HG03097 (cell line): ENCODE measurements around the gene MYH11.

Experiments
- ATAC-seq: cut with Tn5 transposase; IDR thresholded peaks from one replicate; pipeline ENCODE4 v1.9.1; 2021; ENCODE audit not compliant: unreplicated experiment, low FRiP score

Gene MYH11

DNA sequence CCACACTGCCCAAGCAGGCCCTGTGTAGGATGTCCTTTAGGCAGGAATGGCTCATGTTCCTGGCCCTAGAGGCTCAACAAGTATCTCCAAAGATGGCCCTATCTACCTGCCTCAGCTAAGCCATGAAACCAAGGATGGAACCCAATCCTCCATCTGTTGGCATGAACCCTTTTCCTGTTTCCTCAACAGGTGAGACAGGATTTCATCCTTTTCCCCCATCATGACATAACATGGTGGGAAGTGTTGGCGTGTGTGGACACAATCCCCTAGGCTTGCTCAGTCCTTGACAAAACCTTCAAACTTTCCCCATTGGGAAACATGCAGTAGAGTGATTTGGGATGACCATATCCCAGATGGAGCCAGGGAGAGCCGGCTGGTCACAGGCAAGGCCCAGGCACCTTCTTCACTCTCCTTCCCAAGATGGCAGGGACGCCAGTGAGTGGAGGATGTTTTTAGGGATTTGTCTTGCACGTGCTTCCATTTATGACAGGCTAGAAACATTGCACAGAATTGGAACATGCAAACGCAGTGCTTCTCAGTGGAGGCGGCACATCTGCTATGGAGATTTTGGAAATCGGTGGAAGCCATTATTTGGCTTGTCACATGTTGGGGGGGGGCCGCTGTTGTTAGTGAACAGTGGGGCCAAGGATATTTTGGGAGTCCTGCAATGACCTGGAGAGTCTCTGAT is 77.0 kb downstream of the MYH11 start:
- ATAC-seq, result no peak

DNA sequence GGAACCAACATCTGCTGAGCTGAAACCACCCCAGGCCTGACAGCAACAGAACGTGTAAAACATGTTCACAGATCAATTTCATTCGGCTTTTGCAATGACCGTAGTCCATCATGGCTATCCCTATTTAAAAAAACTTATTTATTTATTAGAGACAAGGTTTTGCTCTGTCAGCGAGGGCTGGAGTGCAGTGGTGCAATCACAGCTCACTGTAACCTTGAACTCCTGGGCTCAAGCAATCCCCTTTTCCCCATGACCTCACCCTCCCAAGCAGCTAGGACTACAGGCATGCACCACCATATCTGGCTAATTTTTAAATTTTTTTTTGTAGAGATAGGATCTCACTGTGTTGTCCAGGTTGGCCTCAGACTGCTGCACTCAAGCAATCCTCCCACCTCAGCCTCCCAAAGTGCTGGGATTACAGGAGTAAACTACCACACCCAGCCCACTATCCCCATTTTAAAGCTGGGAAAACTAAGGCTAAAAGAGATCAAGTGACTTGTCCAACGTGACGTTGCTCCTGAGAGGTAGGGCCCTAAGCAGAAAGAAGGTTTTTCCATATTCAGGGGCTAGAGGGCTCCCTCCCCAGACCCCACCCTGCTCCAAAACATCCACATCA is 77.7 kb downstream of the MYH11 start:
- no peak for ATAC-seq

GRCh38 chr16:15778204-15778743 is 78.6 kb downstream of the MYH11 start:
- ATAC-seq, result no peak

- no peak for ATAC-seq
Measured at GRCh38 chr16:15777533-15778203, 79.2 kb downstream of the MYH11 start.

GRCh38 chr16:15776572-15776971 is 80.3 kb downstream of the MYH11 start:
- no peak for ATAC-seq

- no peak for ATAC-seq
Measured at GRCh38 chr16:15775663-15776304, 81.0 kb downstream of the MYH11 start.

DNA sequence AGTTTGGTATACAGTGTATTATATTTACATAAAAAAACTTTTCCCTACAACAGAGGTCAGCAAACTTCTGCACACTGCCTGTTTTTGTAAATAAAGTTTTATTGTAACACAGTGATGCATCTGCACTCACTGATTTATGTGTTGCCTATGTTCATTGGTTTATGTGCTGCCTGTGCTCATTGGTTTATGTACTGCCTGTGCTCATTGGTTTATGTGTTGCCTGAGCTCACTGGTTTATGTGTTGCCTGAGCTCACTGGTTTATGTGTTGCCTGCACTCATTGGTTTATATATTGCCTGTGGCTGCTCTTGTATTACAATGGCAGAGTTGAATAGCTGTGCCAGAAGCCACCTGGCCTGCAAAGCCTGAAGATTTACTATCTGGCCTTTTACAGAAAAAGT is 81.6 kb downstream of the MYH11 start:
- no peak for ATAC-seq

GRCh38 chr16:15773968-15774367 is 82.9 kb downstream of the MYH11 start:
- no peak for ATAC-seq

- no peak for ATAC-seq
Measured at GRCh38 chr16:15772579-15773293, 84.1 kb downstream of the MYH11 start.

- no peak for ATAC-seq
Measured at GRCh38 chr16:15771694-15772093, 85.1 kb downstream of the MYH11 start.

DNA sequence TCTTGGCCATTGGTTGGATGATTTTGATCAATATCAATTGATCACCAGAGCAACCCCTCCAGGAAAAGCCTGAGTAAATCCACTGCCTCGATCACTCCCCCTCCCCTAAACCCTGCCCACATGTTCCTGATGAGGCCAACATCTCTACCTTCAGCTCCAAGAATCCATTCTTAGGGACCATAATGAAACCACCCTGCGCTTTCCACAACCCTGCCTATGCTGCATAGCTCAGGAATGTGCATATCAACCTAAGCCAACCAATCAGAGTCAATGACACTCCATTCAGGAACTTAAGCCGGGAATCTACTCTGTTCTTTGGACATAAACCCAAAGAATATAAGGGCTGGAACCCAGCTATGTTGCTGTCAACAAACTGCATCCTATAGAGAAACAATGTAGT is 86.3 kb downstream of the MYH11 start:
- no peak for ATAC-seq

GRCh38 chr16:15770107-15770506 is 86.7 kb downstream of the MYH11 start:
- ATAC-seq, result no peak

GRCh38 chr16:15769239-15769638 is 87.6 kb downstream of the MYH11 start:
- ATAC-seq, result no peak

DNA sequence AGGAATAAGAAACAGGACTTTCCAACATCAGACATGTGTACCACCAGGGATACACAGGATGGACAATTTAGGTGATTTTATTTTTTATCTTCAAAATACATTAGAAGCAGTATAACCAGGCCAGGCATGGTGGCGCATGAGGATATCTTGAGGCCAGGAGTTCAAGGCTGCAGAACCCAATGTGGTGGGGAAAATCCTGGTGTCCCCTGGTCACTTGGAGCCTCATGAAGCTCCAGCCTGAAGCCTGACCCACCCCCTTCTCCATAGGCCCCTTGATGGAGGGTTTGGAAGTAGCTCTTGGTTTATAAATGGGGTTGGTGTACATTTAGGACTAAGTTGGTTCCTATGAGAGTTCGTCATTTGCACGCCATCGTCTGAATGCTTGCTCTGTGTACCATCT is 88.6 kb downstream of the MYH11 start:
- no peak for ATAC-seq

- ATAC-seq, result no peak
Measured at GRCh38 chr16:15766918-15767317, 89.9 kb downstream of the MYH11 start.

DNA sequence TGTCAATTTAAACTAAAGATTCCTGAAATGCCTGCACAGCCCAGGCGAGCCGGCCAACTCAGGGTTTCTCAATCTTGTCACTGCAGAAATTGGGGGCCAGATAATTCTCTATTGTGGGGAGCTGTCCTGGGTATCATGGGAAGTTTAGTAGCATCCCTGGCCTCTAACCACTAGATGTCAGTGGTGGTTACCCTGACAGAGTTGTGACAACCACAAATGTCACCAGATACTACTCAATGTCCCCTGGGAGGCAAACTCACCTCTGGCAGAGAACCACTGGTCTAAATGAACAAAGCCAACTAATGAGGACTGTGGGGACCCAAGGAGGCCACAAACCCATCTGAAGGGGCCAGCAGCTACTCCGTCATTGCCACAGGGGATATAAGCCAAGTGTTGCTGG is 90.9 kb downstream of the MYH11 start:
- peak; percentile 74 for ATAC-seq

- no peak for ATAC-seq
Measured at GRCh38 chr16:15765116-15765515, 91.7 kb downstream of the MYH11 start.

GRCh38 chr16:15764112-15764511 is 92.7 kb downstream of the MYH11 start:
- no peak for ATAC-seq

- ATAC-seq, result no peak
Measured at GRCh38 chr16:15760129-15760528, 96.7 kb downstream of the MYH11 start.

DNA sequence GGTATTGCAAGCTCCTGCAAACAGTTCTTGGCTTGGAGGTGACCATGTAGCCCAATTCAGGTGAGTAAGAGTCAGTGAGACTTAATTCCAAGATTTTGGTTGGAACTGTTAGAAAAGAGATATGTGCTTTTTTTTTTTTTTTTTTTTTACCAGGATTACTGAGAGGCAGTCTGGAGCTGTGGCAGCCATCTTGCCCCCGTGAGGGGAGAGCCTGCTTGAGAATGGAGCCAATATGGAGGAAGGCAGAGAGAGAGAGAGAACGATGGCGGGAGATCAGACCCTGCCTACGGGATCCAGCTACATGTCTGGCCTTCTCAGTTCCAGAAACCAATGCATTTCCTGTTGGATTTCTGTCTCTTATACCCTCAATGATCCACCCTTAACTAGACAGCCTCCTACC is 97.8 kb downstream of the MYH11 start:
- no peak for ATAC-seq
